GM12875 (cell line): Measurements from ENCODE around the gene DDI2.

Experiments used
- H3K4me3 ChIP-seq: one replicate; pipeline ENCODE4 v1.5.1; 2011; ENCODE audit warnings: low read depth, low read length, control low read depth
- TF ChIP-seq, protein P1 (sequence below): IDR thresholded peaks from 2 replicates; pipeline ENCODE4 v1.5.1; 2011; ENCODE audit warnings: low read depth, mild to moderate bottlenecking, control low read depth, inconsistent platforms, low read length, moderate library complexity, borderline replicate concordance; ENCODE audit not compliant: insufficient read depth

Gene DDI2

DNA sequence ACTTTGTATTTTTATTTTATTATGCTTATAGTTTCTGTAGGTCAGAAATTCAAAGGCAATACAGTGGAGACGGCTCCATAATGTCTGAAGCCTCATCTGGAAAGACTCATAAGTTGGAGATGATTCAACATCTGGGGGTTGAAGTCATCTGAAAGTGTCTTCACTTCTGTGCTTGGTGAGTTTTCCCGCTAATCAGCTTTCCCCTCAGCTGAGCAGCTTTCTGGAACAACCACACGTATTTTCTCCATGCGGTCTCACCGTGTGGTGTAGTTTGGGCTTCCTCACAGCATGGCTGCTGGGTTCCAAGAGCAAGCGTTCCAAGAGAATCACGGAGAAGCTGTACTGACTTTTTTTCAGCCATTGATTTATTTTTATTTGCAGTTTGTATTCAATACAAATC is 7.6 kb upstream of the DDI2 start:
- TF ChIP-seq, protein P1, sequence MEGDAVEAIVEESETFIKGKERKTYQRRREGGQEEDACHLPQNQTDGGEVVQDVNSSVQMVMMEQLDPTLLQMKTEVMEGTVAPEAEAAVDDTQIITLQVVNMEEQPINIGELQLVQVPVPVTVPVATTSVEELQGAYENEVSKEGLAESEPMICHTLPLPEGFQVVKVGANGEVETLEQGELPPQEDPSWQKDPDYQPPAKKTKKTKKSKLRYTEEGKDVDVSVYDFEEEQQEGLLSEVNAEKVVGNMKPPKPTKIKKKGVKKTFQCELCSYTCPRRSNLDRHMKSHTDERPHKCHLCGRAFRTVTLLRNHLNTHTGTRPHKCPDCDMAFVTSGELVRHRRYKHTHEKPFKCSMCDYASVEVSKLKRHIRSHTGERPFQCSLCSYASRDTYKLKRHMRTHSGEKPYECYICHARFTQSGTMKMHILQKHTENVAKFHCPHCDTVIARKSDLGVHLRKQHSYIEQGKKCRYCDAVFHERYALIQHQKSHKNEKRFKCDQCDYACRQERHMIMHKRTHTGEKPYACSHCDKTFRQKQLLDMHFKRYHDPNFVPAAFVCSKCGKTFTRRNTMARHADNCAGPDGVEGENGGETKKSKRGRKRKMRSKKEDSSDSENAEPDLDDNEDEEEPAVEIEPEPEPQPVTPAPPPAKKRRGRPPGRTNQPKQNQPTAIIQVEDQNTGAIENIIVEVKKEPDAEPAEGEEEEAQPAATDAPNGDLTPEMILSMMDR: no peak
- no peak overlapping the region for H3K4me3 ChIP-seq

DNA sequence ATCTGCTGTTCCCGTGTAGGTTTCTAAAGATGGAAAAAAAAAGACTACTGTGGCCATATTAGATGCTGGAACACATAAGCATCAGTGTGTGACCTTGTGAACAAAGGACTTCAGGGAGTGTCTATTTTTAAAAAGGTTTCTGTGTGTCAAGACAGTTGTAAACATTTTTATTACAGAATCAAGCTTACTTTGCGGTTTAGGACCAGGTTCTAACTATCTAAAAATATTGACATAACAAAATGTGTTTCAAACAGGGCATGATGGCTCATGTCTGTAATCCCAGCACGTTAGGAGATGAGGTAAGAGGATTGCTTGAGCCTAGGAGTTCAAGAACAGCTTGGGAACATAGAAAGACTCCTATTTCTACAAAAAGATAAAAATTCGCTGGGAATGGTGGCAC is 7.1 kb upstream of the DDI2 start:
- H3K4me3 ChIP-seq: no peak overlapping the region
- TF ChIP-seq, protein P1: no peak

DNA sequence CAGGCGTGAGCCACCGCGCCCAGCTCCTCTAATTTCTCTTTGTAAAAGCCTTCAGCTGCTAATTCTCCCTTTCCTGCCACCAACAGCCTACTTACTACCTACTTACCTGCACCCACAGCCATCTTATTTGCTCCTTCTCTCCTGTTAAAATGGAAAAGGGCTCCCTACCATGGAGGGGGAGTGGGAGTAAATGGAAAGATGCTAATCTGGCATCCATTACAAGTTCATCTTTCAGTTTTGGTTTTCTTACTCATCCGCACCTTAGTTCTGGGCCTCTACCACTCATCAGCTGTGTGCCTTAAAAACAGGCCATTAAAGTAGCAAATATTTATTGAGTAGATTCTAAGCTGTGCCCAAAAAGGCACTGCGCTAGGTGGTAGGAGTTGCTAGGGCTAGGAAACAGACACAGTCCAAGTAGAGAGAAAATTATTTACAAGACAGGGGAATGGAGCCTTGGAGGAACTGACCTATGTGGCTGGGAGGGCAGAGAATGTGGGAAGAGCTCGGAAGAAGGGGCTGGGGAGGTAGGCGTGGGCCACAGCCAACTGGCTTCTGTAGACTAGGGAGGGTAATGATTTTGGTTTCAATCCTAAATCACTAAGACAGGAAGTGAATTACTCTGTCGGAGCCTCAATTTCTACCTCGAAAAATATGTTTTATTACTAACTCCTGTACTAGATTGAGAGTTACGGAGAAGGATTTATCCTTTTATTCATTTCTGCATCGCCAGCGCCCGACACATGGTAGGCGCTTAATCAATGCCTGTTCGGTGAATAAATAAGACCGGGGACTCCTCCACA is 685 bp upstream of the DDI2 start:
- TF ChIP-seq, protein P1: no peak
- peak overlapping the region; percentile 98 for H3K4me3 ChIP-seq

DNA sequence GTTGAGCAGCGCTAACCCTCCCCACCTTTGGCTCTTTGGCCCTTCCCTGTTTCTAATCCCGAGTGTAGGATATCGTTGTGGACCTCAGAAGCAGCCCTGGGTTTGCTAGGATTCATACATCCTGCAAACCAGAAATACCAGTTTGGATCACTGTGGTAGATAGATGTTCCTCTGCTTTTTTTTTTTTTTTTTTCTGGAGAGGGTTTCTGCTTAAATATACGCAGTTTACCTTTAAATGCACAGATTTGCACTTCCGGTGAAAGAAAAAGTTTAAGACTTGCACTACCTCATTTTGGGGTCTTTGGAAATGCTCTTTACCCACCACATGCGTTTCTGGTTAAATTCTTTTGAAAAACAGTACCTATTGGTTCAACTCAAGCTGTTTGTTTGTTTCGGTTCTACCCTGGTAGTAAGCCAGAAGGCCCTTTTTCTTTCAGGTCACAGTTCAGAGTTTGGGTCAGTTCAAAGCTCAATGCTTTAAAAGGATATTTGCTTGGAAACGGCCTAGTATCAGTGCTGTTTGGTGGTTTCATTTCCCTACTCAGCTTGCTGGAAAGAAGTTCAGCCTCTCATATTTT is 908 bp downstream of the DDI2 start:
- TF ChIP-seq, protein P1: no peak
- H3K4me3 ChIP-seq: peak overlapping the region; percentile 98

DNA sequence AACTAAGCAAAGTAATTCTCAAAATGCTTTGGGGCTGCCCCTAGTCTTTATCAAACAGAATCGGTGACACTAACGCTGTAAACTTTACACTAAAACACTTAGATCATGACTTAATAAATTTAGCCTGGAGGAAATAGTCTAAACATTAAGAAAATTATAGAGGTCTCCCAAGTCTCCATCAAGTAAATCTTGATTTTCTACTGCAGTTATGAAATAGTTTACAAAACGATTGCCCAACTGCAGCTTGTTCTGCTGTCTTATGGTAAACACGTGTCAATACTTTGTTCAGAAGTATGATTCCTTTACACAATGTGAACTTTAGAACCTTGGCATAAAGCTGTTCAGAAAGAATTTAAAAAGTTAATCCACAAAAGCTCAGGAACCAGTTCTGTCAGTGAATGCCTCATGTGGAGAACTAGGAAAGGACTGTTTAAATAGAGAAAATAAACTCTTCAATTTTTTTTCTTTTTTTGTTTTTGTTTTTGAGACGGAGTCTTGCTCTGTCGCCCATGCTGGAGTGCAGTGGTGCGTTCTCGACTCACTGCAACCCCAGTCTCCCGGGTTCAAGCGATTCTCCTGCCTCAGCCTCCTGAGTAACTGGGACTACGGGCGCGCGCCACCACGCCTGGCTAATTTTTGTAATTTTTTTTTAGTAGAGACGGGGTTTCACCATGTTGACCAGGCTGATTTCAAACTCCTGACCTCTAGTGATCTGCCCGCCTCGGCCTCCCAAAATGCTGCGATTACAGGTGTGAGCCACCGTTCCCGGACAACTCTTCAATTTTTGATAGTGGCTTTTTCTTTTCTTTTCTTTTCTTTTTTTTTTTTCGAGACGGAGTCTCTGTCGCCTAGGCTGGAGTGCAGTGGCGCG is 1.6 kb downstream of the DDI2 start:
- H3K4me3 ChIP-seq: peak overlapping the region; percentile 98
- TF ChIP-seq, protein P1: no peak

DNA sequence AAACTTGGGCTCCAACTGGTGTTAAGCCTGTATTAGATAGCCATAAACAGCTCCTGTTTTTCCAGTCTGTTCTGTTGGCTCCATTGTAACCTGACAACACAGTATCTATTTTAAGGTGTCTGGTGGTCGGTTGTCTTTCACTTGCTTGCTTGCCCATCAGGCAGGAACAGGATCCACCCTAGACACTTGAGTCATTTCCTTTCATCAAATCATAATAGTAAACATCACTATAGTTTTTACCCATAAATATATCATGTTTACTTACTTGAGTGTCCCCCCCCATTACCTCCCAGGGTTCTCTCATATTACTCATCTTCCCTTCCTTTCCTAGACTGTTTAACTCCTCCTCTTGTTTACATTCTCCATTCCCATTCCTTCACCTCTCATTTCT is 2.9 kb downstream of the DDI2 start:
- TF ChIP-seq, protein P1: no peak
- no peak overlapping the region for H3K4me3 ChIP-seq
